ENCODE results near the gene FBN1.

The FBN1 gene

DNA sequence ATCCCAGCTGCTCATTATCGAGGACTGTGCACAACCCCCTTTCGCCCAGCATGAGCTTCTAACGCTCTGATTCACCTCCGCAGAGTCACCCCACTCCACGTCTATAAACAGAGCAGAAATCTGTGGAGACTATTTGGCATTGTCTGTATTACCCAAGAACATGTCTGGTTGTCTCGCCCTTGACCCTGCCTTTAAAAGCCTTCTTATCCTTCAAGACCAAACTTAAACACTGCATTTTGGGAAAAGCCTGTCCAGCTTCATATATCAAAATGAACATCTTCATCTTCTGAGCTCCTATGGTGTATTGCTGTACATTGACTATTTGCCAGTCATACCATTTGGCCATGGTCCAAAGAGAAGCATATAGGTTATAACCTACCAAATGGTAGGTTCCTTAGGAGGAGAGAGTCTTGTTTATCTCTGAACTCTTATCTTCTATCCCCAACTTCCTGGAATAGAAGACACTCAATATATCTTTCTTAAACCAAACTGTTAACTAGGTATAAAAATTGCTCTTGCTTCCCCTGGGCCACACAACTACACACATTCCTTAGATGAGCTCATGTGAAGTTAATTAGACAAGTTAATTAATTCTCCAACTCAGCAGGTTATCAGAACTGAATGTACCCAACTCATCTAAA, 90.1 kb downstream of the FBN1 start:
- no peak for DNase-seq (ENCODE audit: low read depth in 2 of 2)

DNA sequence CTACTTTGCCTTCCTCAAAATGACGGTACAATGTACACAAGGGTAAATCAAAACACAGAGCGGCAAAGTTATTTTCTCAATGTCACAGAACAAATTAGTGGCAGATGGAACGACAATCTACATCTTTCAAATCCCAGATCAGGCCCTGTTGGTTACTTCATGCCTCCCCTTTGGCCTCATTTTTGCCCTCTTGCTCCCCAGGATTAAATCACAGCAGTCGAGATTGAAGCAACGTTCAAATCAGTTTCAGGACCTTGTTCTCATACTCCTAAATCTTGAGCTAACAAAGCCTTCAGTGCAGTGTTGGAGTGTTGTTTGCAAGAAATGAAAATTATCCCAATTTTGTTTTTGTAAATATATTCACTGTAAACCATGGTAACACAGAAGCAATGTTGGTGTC, 91.4 kb downstream of the FBN1 start:
- DNase-seq (ENCODE audit: low read depth in 2 of 2), result no peak

DNA sequence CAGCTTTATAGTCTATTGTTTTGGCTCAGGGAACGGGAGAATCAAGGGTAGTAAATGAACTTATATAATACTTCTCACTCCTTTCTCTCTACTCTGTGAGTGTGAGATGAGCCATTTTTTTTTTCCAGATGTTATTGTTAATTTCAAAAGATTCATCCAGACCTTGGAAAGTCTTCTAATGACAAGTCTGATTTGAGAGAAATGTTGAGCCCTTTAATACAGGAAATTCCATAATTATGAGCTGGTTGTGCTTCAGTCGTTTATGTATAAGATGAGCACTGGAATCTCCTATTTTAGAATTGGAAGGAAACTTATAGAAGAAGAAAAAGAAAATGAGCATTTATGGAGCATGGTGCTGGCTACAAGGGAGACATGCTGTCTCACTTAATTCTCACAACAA, 92.0 kb downstream of the FBN1 start:
- no peak for DNase-seq (ENCODE audit: low read depth in 2 of 2)

DNA sequence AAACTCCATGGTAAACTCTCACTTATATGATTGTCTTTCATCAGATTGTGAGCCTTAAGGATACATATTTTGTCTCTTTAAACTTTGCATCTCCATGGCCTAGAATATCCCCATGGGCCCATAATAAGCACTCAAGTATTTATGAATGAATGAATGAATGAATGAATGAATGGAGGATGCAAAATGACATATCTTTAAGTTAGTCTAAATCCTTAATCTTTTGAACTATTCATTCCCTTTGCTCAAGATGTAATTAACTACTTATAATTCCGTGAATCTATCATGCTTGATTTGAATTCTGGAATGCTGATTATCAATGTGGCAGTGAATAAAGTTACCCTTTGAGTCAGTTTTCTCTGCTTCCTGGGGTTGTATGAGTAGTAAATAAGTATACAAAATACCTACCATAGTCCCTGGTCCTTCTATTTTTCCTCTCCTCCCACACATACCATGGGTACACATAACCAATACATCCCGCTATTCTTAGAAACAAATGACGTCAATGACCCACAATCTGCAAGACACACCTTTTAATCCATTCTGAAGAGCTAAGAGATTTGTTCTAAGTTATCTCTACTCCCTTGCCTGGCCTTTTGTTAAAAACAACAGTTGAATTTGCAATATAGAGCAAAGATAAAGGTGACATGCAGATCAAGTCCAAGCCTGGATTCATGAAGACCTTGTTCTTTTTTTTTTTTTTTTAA, 94.5 kb downstream of the FBN1 start:
- no peak for DNase-seq (ENCODE audit: low read depth in 2 of 2)

DNA sequence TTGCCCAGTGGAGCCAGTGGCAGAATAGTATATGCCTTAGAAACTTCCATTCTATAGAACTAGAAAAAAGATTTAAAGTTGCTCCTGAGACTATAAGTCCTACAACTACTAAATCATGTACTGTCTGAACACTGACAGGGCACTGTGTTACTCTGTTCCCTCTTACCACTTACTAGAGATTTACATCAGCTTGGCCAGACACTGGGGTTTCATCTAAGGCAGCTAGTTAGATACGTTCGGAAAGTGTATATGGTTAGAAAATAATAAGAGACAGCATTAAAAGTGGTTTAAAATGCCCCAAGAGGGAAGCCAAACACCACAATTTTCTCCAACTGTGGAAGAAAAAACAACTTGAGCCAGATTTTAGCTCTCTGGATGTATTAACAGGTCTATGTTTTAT, 97.1 kb downstream of the FBN1 start:
- DNase-seq (ENCODE audit: low read depth in 2 of 2), result no peak

DNA sequence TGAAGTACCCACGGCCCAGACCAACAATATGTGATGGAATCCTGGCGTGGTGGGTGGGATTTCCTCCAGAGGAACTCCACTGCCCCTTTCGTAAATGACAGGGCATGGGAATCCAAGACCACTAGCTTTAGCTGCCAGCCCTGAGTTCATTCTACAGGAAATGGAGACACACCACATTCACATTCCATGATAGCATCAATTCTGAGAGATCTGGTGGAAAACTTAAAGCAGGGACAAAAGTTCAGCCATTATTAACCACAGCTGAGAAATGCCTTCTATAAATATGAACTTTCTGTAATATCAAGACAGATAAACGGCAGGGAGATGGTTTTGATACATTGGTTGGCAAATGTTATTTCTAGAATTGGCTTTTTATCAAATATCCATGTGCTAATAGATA, 98.2 kb downstream of the FBN1 start:
- DNase-seq (ENCODE audit: low read depth in 2 of 2), result no peak

DNA sequence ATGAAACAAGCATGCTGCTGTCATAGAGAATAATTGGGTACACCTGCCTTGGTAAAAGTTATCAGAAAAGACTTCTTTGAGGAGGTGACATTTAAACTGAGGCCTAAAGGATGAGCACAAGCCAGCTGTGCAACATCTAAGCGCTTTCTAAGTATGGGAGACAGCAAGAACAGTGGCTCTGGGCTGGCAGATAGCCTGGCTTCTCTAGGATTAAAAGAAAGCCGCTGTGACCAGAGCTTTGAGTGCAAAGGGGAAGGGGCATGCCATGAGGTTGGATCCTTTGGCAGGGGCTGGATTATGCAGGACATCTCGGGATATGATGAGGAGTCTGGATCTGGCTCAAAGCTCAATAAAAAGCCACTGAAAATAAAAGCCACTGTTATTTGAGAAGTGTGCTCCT, 99.2 kb downstream of the FBN1 start:
- DNase-seq (ENCODE audit: low read depth in 2 of 2), result no peak

DNA sequence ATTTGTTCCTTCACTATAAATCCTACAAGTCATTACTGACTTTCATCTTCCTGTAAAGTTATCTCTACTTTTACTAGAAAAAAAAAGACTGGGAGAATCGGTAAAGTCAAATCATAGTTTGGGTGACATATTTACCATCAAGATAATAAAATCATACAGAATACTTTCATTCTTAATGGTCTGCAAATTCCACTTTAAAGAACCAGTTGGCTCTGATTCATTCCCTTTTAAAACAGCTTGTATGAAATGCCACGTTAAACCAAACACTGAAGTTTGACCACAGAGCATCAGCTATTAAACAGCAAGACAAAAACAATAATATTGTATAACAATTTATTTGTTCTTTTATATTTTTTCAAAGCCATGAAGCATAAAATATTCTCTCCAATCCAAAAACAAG, 100.7 kb downstream of the FBN1 start:
- DNase-seq (ENCODE audit: low read depth in 2 of 2), result no peak

DNA sequence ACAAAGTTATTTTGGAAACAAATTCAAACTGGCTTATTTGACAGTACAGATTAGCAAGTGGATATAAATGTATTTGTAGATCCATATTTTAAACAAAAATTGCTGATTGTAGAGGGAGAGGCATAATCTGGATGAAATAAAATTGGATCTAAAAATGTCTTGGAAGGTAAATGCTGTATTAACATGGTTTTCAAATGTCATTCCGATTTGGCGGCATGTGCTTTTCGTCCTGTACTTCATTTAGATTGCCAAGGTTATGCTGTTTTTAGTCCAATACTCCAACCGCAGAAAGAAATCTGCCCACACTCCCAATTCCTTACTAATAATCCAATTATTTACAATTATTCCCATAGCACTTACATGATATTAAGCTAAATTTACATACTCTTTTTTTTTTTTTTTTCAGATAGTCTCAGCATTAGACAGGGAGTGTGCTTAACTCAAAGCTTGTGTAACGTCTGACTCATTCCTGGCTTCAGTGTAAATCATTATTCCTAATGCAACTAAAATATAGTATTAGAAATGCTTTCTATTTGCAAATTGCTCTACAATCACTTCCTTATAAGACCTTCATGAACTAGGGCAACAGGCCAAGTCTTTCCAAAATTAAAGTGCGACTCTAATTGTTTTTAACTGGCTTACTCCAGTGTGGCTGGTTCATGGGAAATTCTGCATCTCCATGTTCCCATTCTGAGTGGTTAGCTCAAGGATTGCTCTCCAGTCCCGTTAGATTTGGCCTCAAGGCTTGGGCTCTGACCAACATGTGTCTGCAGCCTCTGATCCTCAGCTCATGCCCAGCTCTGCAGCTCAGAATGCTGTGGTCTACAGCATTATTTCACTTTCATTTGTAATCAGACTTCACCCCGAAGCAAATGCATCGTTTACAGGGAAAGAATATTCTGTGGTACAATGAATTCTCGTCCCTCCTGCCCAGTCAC, 103.9 kb downstream of the FBN1 start:
- DNase-seq (ENCODE audit: low read depth in 2 of 2), result no peak

DNA sequence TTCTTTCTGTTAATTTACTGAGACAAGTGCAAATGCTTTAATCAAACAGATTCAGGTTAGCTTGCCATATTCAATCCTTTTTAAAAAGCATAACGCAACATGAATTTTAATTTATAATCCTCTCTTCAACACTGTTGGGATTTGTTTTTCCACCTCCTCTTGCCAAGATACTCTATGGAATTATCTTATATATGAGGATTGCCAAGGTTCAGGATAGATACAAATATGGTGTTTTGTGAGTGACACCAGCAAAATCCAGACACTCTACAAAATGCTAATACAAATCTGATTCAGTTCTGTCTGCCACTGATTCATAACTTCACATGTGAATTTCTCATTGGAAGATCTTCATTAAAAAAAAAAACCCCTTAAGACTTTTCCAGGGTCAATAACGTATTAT, 104.8 kb downstream of the FBN1 start:
- no peak for DNase-seq (ENCODE audit: low read depth in 2 of 2)

DNA sequence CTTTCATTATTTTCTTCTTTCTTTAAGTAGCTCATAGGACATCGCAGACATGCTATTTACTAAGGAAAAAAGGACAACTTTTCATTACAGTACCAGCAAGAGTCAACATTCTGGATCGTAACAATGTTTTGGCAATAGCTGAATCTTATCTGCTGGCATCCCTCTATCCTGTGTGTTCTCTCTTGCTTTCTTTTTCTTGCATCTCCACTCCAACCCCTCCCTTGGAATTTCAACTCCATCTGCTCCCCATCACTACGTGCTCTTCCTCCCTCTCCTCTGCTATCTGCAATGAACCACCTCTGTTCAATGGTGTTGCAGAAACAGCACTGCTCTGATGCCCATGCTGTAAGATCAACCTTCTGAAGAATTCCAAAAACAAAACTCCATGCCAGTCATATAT, 106.6 kb downstream of the FBN1 start:
- no peak for DNase-seq (ENCODE audit: low read depth in 2 of 2)

DNA sequence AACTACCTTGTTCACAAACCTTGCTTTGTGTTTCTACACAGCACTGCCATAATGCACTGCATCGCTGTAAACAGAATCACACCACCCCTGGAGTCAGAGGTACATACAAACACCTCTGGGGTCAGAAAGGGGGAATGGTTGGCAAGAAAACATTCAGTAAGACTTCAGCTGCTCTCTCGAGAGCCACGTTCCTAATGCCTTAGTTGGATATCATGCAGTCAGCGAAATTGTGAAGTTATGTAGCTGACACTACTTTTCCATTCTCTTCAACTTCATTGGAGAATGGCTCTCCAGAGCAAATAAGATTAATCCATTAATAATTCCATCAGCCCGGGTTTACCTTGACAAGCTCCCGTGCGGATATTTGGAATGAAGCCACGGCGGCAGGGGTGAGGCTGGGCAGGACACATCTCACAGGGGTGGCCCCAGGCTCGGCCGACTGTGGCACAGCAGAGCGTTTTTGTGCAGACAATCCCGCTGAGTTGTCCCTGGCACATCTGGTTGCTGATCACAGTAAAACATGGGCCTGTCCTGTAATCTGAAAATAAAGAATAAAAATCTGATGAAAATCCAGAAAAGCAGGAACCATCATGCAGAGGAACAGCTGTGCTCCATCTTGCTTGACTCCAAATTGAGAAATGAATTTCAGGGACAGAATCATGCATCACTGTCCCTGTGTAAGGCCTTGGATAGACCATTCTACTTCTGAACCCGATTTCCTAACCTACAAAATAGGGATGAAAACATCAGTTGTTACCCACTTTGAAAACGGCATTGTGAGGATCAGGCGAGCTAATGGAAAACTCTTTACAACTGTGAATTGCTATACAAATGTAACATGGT, 108.0 kb downstream of the FBN1 start:
- no peak for DNase-seq (ENCODE audit: low read depth in 2 of 2)

DNA sequence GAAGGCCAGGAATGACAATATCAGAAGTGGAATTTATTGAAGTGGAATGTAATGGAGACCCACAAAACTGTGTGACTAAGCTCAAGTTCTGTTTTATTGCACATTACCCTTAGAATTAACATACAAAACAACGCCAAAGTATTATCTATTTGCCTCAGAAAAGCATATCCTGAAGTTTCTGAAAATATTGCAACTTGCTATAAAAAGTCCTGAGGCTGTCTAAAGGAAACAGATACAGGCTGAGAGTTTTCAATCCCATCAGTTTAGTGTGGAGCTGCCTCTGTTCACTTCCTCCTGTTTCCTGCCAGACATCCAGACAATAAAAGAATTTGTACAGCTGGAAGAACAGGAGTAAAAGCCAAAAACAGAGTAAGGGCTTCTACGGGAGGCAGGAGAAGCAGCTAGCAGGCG, 108.8 kb downstream of the FBN1 start:
- DNase-seq (ENCODE audit: low read depth in 2 of 2), result no peak

DNA sequence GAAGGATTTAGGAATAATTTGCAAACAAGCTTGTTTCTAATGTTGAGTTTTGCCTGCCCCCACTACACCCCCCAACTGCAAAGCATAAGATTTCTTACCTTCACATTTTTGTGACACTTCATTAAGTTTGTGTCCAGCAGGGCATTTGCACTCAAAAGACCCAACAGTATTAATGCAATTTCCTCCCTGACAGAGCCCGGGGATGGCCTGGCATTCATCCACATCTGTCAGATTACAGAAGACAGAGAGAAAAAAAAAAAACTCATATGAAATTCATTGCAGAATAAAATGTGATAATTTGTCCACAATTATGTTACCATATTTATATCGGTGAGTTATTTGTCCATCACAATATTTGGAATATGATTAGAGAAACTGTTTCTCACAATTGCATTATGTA, 111.5 kb downstream of the FBN1 start:
- no peak for DNase-seq (ENCODE audit: low read depth in 2 of 2)

DNA sequence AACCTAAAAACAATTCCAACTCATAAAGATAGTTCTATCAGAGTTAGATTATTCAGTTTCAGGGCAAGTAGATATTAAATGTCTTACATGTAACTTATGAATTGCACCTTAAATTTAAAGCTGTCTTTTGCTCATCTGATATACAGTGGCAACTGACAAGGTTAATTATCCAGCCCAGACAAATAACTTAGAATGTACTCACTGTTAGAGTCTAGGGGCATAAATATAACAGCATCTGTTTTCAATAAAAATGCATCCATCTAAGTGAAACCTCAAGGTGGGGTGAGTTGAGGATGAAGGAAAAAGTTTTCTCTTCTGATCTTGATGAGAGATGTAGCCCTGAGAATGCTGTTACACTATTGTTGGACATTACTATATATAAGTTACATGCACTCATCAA, 112.6 kb downstream of the FBN1 start:
- no peak for DNase-seq (ENCODE audit: low read depth in 2 of 2)

DNA sequence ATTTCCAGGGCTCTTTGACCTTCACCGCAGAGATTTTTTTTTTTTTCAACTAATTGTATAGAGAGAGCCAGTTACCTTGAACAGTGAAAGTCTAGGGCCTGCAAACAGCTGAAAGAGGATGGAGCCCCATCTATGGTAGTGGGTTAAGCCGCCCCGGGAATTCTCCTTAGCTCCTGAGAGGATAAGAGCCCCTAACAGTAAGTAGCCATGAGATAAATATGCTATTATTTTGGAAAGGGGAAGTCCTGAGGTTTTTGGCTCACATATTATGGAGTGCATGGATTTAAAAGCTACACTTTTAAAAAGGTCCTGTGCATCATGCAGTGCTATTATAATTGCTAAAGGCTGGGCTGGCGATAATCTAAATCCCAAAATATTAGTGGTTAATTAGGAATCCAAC, 115.0 kb downstream of the FBN1 start:
- DNase-seq (ENCODE audit: low read depth in 2 of 2), result no peak

DNA sequence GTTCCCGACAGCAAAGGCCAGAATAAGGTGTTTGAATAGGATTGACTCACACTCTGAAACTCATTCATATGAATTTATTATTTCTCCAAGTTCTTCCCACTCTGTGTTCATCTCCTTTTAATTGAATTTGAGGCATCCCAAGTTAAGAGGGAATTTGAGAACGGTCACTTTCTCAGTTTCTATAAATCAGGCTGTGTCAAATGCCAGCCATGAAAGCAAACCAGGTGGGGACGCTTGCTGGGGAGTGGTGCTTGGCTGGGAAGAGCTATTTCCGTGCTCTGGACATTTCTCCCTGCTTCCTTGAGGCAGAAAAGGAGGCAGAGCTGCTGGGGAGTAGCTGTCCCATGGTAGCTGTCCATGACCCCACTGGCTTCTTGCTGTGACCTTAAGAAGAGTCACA, 116.6 kb downstream of the FBN1 start:
- DNase-seq (ENCODE audit: low read depth in 2 of 2), result no peak

DNA sequence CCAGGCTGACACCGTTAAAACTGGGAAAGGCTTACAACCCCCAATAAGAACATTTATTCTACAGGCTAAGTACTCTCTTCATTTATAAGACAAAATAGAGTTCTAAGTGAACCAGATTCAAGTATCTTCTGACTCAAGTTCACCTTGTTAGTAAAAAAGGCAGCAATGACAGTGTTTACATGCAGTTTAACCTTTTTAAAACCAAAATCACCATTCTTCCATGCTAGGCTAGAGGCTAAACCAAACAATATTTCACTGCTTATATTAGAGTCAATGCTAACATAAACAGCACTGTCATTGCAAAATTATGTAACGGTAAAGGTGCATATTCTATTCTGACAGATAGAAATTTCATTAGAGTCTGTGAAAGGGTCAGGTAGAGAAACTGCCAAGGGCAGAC, 118.0 kb downstream of the FBN1 start:
- no peak for DNase-seq (ENCODE audit: low read depth in 2 of 2)

DNA sequence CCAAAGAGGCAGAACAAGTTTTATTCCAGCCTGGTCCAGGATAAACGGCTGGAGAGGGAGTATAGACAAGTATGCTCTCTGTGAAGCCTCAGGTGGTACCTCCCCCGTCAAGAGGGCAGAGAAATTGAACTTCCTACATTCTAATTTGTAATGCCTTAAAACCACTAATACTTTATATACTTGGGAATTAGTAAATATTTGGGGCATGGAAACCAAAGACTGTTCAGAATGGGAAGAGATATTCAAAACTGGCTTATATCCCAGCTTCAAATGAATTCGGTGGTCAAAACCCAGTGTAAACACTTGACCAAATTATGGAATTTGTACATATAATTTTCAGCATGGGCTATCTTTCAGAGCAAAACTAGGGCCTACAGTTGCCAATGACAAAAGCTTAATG, 122.6 kb downstream of the FBN1 start:
- no peak for DNase-seq (ENCODE audit: low read depth in 2 of 2)

DNA sequence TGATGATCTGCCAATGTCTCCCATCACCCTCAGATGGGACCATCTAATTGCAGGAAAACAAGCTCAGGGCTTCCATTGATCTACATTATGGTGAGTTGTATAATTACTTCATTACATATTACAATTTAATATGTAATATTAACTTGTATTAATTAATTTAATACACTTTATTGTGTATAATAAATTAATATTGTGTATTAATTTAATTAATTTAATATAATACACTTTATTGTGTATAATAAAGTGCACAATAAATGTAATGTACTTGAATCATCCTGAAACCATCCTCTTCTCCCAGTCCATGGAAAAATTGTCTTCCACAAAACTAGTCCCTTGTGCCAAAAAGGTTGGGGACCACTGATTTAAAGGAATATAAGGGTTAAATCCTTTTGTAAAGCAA, 123.4 kb downstream of the FBN1 start:
- DNase-seq (ENCODE audit: low read depth in 2 of 2), result no peak

DNA sequence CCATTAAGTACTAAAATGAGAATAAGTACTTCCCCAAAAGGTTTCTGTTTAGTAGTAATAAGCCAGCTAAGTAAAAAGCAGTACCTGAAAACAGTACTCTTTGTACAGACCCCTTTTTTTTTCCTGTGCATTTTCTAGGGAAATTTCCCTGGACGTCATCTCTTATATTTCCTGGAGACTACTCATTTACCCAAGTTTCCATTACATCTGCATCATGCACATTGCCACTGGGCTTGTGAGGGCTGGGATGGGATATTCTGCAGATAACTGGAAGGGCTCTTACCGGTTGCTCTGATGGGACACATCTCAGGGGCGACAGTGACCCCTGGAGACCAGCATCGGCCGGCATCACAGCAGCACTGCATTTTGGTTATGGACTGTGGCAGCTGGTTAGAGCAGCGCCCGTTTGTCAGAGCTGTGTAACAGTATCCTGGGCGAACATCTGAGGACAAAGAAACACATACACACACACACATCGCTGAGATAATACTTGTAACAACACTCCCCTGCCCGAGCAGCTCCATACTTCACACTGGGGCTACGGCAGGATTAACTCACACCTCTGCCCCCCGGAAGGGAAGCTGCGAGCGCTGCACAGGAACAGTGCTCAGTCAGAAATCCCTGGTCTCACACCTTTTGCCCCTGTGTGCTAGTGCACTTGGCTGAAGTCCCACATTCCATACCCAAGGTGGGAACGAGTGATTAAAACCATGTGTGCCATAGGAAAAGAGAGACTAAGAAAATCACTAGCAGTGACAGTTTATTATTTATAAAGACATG, 124.9 kb downstream of the FBN1 start:
- no peak for DNase-seq (ENCODE audit: low read depth in 2 of 2)

Data from stimulated activated CD4-positive, alpha-beta T cell treated with anti-CD3 and anti-CD28 coated beads, Interleukin-1b, Interleukin-23, amount 100 ng/mL, for 1 hour (primary cell).